HG02870 (cell line): ENCODE results near the gene JTB.
A peak's percentile ranks its signal among the peaks of the same experiment; 100 is the strongest.
"Not testable (repeated sequence)": the region's sequence is repeated elsewhere in the genome, so short reads cannot be mapped to it uniquely, and the experiment has no call there.

ENCODE experiments used
- ATAC-seq: cut with Tn5 transposase; IDR thresholded peaks from one replicate; pipeline ENCODE4 v1.9.1; 2021; ENCODE audit warnings: mild to moderate bottlenecking, moderate library complexity; ENCODE audit not compliant: unreplicated experiment

The JTB gene

DNA sequence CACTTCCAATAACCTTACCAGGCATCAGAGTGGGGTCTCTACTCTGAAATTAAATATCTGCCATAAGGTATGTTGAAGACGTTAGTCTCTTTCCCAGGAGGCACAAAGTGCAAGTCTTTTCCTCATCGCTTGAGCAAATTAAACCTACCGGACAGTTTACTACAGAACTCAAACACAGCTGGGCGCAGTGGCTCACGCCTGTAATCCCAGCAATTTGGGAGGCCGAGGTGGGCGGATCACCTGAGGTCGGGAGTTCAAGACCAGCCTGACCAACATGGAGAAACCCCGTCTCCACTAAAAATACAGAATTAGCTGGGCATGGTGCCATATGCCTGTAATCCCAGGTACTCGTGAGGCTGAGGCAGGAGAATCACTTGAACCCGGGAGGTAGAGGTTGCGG is 1.6 kb upstream of the JTB start:
- ATAC-seq, result not testable (repeated sequence)

DNA sequence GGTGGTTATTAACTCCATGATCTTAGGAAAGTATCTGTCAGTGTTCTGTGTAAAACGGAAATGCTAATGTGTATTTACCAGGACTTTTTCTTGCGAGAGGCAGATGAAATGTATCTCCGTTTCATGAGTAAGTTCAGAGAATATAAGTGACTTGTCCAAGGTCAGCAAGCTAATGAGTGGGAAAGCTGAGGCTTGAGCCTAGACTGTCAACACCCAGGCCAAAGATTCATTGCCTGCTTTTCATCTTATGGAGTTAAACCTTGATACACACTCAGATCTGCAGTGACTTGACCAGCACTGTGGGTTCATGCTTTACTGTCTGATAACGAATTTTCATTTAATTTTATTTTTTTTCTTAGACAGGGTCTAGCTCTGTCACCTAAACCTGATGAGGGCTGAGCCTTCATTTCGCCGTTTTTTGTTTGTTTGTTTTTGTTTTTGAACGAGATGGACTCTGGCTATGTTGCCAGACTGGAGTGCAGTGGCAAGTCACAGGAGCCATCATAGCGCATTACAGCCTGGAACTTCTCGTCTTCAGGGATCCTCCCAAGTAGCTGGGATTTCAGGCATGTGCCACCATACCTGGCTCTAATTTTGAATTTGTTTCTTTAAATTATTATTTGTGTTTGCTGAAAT is 918 bp upstream of the JTB start:
- ATAC-seq, result no peak

DNA sequence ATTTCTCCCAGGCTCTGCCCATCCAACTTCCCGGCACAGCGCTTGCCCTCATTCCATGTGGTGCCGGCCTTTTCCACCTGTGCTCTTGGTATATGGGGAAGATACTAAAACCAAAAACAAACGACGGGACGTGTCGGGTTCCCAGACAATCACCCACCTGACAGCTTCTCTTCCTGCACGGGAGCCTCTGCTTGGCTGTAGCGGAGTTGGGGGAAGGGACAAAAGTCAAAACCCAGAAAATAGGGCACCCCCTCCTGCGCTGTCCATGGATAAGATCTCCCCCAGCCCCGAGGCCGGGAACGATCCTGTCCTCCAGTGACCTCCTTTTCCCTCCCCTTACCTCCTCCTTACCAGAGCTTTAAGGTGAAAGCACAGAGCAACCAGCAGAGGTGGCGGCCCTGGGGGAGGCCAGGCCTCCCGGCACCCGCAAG is 640 bp downstream of the JTB start:
- ATAC-seq, result no peak

GRCh38 chr1:153973525-153973924 is 3.9 kb downstream of the JTB start:
- no peak for ATAC-seq

- no peak for ATAC-seq
Observed at GRCh38 chr1:153973071-153973470, 4.4 kb downstream of the JTB start.

- no peak for ATAC-seq
Observed at GRCh38 chr1:153970346-153970745, 7.1 kb downstream of the JTB start.

DNA sequence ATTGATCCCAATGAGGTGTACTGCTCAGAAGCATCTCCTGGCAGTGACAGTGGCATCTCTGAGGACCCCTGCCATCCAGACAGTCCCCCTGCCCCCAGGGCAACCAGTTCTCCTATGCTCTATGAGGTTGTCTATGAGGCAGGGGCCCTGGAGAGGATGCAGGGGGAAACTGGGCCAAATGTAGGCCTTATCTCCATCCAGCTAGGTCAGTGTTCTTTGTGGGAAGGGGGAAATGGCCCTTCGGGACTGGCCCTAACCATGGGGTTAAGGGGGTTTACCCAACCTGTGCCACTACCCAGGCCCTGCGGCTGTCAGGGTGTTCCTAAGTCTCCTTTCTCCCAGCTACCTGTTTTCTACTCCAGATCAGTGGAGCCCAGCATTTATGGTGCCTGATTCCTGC is 8.5 kb downstream of the JTB start:
- no peak for ATAC-seq

DNA sequence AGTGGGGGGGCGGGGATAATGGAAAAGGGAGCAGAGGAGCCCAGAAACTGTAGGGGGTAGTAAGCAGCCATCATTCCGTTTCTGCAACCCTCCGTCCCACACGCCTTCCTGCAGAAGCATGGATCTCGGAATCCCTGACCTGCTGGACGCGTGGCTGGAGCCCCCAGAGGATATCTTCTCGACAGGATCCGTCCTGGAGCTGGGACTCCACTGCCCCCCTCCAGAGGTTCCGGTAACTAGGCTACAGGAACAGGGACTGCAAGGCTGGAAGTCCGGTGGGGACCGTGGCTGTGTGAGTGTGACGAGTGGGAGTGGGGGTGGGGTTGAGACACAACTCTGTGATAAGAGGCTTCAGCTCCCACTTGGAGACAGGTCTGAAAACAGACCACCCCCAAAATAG is 9.1 kb downstream of the JTB start:
- ATAC-seq, result no peak

- no peak for ATAC-seq
Observed at GRCh38 chr1:153968000-153968363, 9.5 kb downstream of the JTB start.

DNA sequence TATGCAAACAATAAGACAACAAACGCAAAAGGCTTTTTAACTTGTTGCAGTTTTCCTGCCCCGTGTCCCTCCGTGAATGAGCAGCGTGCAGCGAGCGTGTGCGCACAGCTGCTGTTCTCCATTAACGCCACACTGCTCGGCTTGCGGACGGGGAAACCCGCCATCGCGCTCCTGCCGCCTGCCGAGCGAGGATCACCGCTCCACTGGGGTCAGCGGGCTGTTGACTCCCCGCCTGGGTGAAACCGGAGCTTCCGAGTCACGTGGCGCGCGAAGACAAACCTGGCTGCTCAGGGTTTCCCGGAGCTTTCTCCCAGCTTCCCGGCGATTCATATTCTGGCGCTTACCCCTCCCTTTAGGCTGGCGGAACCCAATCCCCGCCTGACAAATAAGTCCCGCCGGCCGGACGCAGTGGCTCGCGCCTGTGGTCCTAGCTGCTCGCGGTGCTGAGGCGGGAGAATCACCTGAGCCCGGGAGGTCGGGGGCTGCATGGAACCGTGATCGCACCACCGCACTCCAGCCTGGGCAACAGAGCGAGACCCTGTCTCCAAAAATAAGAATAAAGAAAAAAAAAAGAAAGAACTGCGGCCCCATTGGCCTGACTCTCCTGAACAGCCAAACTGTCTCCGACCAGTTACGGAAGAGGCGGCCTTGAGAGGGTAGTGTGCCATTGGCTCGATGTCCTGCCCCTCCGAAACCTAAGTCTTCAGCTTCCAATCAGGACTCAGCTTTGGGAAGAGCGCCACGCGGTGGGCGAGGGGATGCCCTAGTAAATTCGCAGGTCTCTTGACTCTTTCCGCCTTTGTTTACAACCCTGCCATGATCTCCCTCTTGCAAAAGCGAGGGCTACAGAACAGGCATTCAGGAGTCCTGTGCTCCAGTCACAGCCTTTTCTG is 10.1 kb downstream of the JTB start, which contains the start of gene CREB3L4:
TSS of gene CREB3L4 (plus strand) at position 796 of the 893 bp plus-strand sequence. CDS start 624 bp downstream, outside the sequence.
- peak; percentile 59 for ATAC-seq

DNA sequence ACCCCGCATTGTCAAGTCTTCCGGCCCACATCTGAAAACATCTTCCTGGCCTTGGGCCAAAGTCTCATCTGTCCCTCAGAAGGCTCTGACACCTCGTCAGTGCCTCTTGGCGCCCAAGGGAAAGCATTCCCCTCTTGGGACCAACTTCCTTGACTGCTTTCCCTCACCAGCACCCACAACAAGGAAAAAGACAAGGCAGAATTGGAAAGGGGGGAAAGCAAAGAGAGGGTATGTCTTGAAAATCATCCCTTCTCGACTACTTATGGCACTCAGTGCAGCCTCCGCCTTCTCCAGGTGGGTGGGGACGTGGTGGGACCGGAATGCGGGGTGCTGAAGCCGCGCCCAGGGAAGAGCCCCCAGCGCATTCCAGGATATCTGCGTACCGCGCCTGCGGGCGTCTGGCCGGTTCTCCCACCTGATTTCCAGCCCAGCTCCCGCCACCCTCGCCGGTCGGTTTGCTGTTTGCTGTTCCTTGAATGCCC is 13.6 kb downstream of the JTB start:
- no peak for ATAC-seq

DNA sequence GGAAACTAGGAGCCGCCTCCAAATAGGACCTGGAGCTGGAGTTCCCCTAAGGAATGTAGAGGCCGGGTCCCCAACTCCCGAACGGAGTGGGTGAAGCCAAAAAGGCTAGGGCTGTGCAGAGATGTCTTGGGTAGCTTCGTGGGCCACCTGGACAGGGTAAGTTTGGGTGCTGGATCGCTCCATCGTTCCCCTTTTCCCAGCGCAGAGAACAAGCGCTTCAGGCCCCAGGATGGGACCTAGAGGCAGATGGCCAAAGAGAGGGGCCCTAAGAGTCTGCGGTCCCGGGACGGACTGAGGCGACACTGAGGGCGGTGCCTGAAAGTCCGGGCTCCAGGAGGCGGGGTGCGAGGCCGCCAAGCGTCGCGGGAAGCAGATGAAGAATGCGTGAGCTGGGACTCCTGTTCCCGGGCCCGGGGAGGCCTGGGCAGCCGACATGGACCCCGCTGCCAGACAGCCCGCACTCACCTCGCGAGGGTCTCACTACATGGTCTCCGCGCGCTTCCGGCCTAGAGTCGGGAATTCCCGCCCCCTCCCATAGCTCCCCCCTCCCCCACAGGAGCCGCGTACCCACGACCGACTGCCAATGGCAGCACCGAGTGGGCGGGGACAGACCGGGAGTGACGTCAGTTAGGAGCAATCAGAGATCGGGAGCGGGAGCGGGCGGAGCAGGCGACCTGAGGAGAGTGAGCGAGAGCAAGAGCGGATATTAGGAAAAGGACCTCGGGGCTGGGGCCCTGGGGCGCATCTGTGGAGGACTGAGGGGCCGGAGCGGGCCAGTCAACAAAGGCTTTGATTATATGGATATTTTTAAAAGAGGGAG is 14.2 kb downstream of the JTB start, which contains the start of gene SLC39A1:
TSS of gene SLC39A1 (minus strand) at position 508 of the 820 bp plus-strand sequence. CDS start 822 bp downstream, outside the sequence.
- peak; percentile 57 for ATAC-seq

DNA sequence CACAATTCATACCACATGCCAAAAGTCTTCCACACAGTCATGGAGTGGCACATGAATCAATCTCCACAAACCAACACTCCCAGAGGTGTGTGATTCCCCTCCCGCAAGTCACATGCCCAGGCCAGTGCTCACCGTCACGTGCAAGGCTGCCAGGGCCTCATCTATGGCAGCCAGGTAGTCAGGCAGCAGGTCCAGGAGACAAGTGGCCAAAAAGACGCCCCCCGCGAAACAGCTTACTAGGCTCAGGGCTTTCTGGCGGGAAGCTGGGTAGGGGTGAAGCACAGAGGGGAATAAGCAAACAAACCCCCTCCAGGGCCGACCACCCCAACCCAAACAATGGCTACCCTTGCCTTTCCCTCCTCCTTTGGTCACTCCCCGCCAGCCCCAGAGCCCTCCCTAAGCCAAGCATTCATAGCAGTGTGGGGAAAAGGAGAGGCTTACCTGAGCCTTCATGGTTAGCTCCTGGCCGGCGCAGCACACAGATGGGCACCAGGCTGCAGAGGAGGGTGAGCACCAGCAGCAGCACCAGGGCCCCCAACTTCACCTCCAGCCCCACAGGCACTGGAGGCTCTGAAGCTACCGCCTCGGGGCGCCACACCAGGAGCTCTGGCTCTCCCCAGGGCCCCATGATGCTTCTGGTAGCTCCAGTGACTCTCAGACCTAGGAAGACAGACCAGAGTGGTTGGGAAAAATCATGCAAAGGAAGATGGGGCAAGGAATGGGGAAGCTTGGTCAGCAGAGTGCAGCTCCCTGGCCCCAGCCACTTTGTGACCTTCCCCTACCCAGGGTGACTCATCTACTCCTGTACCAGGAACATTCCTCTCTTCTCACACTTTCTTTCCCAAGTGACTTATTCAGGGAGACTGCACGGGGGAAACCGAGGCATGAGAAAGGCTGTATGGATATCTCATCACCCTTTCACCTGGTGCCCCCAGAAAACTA is 15.1 kb downstream of the JTB start:
- no peak for ATAC-seq

DNA sequence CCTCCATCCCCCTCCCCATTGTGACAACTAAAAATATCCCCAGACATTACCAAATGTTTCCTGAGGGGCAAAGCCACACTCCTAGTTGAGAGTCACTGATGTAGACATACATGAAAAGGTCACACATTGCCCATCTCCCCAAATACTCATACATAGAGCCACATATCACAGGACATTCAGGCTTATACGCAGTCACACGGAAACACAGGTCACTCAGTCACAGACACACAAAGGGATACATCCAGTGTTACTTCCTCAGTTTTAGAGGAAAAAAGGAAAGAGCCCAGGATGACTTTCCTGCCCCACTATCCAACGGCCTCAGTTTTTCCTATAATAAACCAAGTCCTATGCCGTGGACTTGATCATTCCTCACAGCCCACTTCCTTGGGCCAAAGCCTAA is 16.1 kb downstream of the JTB start:
- ATAC-seq, result no peak

DNA sequence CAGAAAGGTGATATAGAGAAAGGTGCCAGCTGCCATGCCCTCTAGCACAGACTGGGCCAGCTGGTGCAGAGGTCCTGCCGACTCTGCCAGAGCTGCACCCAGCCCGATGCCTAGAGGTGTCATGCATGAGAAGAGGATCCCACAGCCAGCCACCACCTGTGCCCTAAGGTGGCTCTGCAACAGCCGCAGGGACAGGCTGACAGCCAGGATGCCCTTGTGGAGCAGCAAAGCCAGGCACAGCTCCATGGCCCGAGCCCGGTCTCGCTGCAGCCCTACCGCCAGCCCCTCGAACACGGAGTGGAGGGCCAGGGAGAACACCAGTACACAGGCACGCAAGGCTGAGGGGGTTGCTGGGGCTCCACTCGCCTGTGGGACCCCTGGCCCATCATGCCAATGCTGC is 17.3 kb downstream of the JTB start:
- no peak for ATAC-seq

GRCh38 chr1:153959454-153959853 is 18.0 kb downstream of the JTB start:
- ATAC-seq, result no peak

- no peak for ATAC-seq
Observed at GRCh38 chr1:153958961-153959260, 18.6 kb downstream of the JTB start.

- peak; percentile 67 for ATAC-seq
Observed at GRCh38 chr1:153958111-153958960, 19.1 kb downstream of the JTB start, which contains the start of gene CRTC2. Gene CRTC2, minus strand, starts transcription at chr1:153958612. Its CDS starts 115 bp downstream, at chr1:153958497.

DNA sequence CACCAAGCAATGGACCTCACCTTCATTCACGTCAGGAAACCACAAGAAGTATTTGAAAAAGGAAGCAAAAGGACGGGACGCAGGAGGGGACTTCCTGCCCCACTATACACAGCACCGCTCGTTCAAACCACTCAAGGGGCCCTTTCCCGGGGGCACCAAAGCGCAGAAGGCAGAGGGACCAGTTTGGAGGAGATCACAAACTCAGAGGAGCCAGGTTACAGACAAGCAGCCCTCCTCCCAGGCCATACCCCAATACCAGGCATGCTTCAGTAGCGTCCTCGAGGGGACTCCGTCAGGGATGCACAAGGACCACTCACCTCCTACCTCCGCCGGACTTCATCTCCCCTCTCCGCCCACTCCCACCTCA is 19.7 kb downstream of the JTB start:
- ATAC-seq, result no peak
